Mesodermal cell (in vitro differentiated cells): ENCODE data around the gene DALRD3.

Experiments
- H3K27ac ChIP-seq: 2 replicates; pipeline ENCODE4 v1.7.0; 2013; ENCODE audit warnings: mild to moderate bottlenecking, low read depth, low read length, moderate library complexity; ENCODE audit not compliant: severe bottlenecking
- H3K36me3 ChIP-seq: 2 replicates; pipeline ENCODE4 v1.7.1; 2013; ENCODE audit warnings: mild to moderate bottlenecking, low read length, moderate library complexity; ENCODE audit not compliant: control insufficient read depth, insufficient read depth
- H3K4me1 ChIP-seq: one replicate; pipeline ENCODE4 v1.7.1; 2013; ENCODE audit warnings: mild to moderate bottlenecking, low read length; ENCODE audit not compliant: insufficient read depth, control insufficient read depth, poor library complexity, severe bottlenecking
- H3K4me3 ChIP-seq: 2 replicates; pipeline ENCODE4 v1.7.0; 2013; ENCODE audit warnings: low read length, control low read depth, mild to moderate bottlenecking; ENCODE audit not compliant: insufficient read depth, poor library complexity, severe bottlenecking; ENCODE audit errors: extremely low read depth
- H3K9me3 ChIP-seq: 2 replicates; pipeline ENCODE4 v1.7.1; 2013; ENCODE audit warnings: mild to moderate bottlenecking, low read length, moderate library complexity; ENCODE audit not compliant: control insufficient read depth
- WGBS, 2 experiments: methylation state at CpG; one replicate each; pipeline ENCODE4 v1.1.5; 2013; ENCODE audit warnings: missing lambda C conversion rate in 2 of 2; ENCODE audit not compliant: insufficient coverage in 2 of 2; 5-methylcytosine and 5-hydroxymethylcytosine counted together

Gene DALRD3

GRCh38 chr3:49005303-49005680, 13.1 kb downstream of the DALRD3 start:
- 94 to 100% methylated on average over 3 of the region's 3 CpGs for WGBS, 2 experiments
- Histone ChIP-seq H3K36me3 (peaks cover 13% of the 10 kb centered on the region), H3K9me3 (no peaks in the 10 kb centered on the region), H3K4me1 (peaks cover 14% of the 10 kb centered on the region), H3K27ac (no peak overlapping the region), H3K4me3 (no peak overlapping the region)

GRCh38 chr3:49004352-49005302, 13.8 kb downstream of the DALRD3 start:
- Histone ChIP-seq H3K9me3 (no peaks in the 10 kb centered on the region), H3K36me3 (peaks cover 7% of the 10 kb centered on the region), H3K27ac (no peak overlapping the region), H3K4me1 (peaks cover 14% of the 10 kb centered on the region), H3K4me3 (no peak overlapping the region)
- WGBS, 2 experiments, result 87 to 96% methylated on average over 12 to 14 of the region's 16 CpGs

- Histone ChIP-seq H3K9me3 (no peaks in the 10 kb centered on the region), H3K27ac (no peak overlapping the region), H3K4me1 (peaks cover 6% of the 10 kb centered on the region), H3K36me3 (peaks cover 4% of the 10 kb centered on the region), H3K4me3 (no peak overlapping the region)
- 90 to 100% methylated on average over 6 of the region's 6 CpGs for WGBS, 2 experiments
These were observed 17.2 kb downstream of the DALRD3 start for GRCh38 chr3:49001155-49001554.

GRCh38 chr3:48999085-48999858, 19.1 kb downstream of the DALRD3 start:
- WGBS, 2 experiments, result 83 to 94% methylated on average over 6 to 8 of the region's 8 CpGs
- Histone ChIP-seq H3K9me3 (no peaks in the 10 kb centered on the region), H3K36me3 (peaks cover 12% of the 10 kb centered on the region), H3K27ac (no peak overlapping the region), H3K4me3 (no peak overlapping the region), H3K4me1 (peaks cover 3% of the 10 kb centered on the region)

- Histone ChIP-seq H3K36me3 (peaks cover 15% of the 10 kb centered on the region), H3K27ac (no peak overlapping the region), H3K4me3 (no peak overlapping the region), H3K4me1 (peaks cover 3% of the 10 kb centered on the region), H3K9me3 (no peaks in the 10 kb centered on the region)
- 84 to 89% methylated on average over 15 of the region's 20 CpGs for WGBS, 2 experiments
These were observed 20.4 kb downstream of the DALRD3 start for GRCh38 chr3:48997714-48998637.

GRCh38 chr3:48997102-48997635, 21.2 kb downstream of the DALRD3 start:
- Histone ChIP-seq H3K4me3 (no peak overlapping the region), H3K9me3 (no peaks in the 10 kb centered on the region), H3K27ac (no peak overlapping the region), H3K4me1 (peaks cover 3% of the 10 kb centered on the region), H3K36me3 (peaks cover 15% of the 10 kb centered on the region)
- WGBS, 2 experiments, result 91 to 95% methylated on average over 7 to 8 of the region's 8 CpGs

- peaks cover 3% of the 10 kb centered on the region for H3K4me1 ChIP-seq
- 96 to 99% methylated on average over 8 of the region's 8 CpGs for WGBS, 2 experiments
- no peak overlapping the region for H3K27ac ChIP-seq
- no peak overlapping the region for H3K4me3 ChIP-seq
- H3K36me3 ChIP-seq, result peaks cover 15% of the 10 kb centered on the region
- H3K9me3 ChIP-seq, result no peaks in the 10 kb centered on the region
These were observed 21.7 kb downstream of the DALRD3 start for GRCh38 chr3:48996640-48997039.

- H3K4me1 ChIP-seq, result peaks cover 3% of the 10 kb centered on the region
- H3K4me3 ChIP-seq, result no peak overlapping the region
- H3K27ac ChIP-seq, result no peak overlapping the region
- H3K9me3 ChIP-seq, result no peaks in the 10 kb centered on the region
- peaks cover 15% of the 10 kb centered on the region for H3K36me3 ChIP-seq
These were observed 24.5 kb downstream of the DALRD3 start for GRCh38 chr3:48993834-48994233.

GRCh38 chr3:48991851-48992545, 26.4 kb downstream of the DALRD3 start:
- Histone ChIP-seq H3K27ac (no peak overlapping the region), H3K4me1 (no peaks in the 10 kb centered on the region), H3K9me3 (no peaks in the 10 kb centered on the region), H3K36me3 (peaks cover 15% of the 10 kb centered on the region), H3K4me3 (no peak overlapping the region)
- WGBS, 2 experiments, result 100% methylated on average over 1 to 2 of the region's 5 CpGs
